GM19328 (cell line): ENCODE measurements around the gene C11orf71.

Experiments
- ATAC-seq: cut with Tn5 transposase; IDR thresholded peaks from one replicate; pipeline ENCODE4 v1.9.1; 2021; ENCODE audit warnings: mild to moderate bottlenecking, moderate library complexity; ENCODE audit not compliant: unreplicated experiment

The C11orf71 gene

GRCh38 chr11:114400915-114401223 lies 558 bp upstream of the C11orf71 start:
- no peak for ATAC-seq

- ATAC-seq = peak; percentile 7
Observed at GRCh38 chr11:114399490-114400215, 658 bp downstream of the C11orf71 start.

GRCh38 chr11:114398303-114398920 lies 1.9 kb downstream of the C11orf71 start:
- no peak for ATAC-seq

GRCh38 chr11:114397349-114397982 lies 2.8 kb downstream of the C11orf71 start:
- no peak for ATAC-seq

- ATAC-seq = no peak
Observed at GRCh38 chr11:114396916-114397315, 3.4 kb downstream of the C11orf71 start.

GRCh38 chr11:114395736-114396135 lies 4.6 kb downstream of the C11orf71 start:
- no peak for ATAC-seq

- no peak for ATAC-seq
Observed at GRCh38 chr11:114392735-114393667, 7.3 kb downstream of the C11orf71 start.

GRCh38 chr11:114386545-114386944 lies 13.8 kb downstream of the C11orf71 start:
- no peak for ATAC-seq

- no peak for ATAC-seq
Observed at GRCh38 chr11:114386131-114386530, 14.2 kb downstream of the C11orf71 start.

- no peak for ATAC-seq
Observed at GRCh38 chr11:114384487-114384886, 15.8 kb downstream of the C11orf71 start.

- no peak for ATAC-seq
Observed at GRCh38 chr11:114382509-114382908, 17.8 kb downstream of the C11orf71 start.

GRCh38 chr11:114379394-114380069 lies 20.8 kb downstream of the C11orf71 start:
- no peak for ATAC-seq

GRCh38 chr11:114377612-114378267 lies 22.6 kb downstream of the C11orf71 start:
- no peak for ATAC-seq

GRCh38 chr11:114375052-114375451 lies 25.3 kb downstream of the C11orf71 start:
- no peak for ATAC-seq

- ATAC-seq = no peak
Observed at GRCh38 chr11:114368918-114369680, 31.2 kb downstream of the C11orf71 start.

GRCh38 chr11:114367244-114367957 lies 32.9 kb downstream of the C11orf71 start:
- ATAC-seq = no peak

- ATAC-seq = no peak
Observed at GRCh38 chr11:114366331-114367243, 33.7 kb downstream of the C11orf71 start.

- ATAC-seq = no peak
Observed at GRCh38 chr11:114362958-114363357, 37.4 kb downstream of the C11orf71 start.
